ENCODE data around the gene LASP1NB.

LASP1NB gene

GRCh38 chr17:38896346-38896954 lies 29.0 kb upstream of the LASP1NB start:
- H3K27me3 ChIP-seq (replicated peaks; ENCODE audit: insufficient read depth, low read depth, low read length, poor library complexity) = no peaks in the 10 kb centered on the region
- POLR2A ChIA-PET (ENCODE audit: low non-redundant PET) = no interaction called here
- H3K36me3 ChIP-seq (ENCODE audit: insufficient read depth, low read length, poor library complexity, severe bottlenecking) = peaks cover 2% of the 10 kb centered on the region
- no peak overlapping the region for H3K4me3 ChIP-seq (ENCODE audit: low read depth, low read length, poor library complexity, severe bottlenecking)
- no peaks in the 10 kb centered on the region for H3K9me3 ChIP-seq (ENCODE audit: low read depth, low read length, poor library complexity, severe bottlenecking)
- no peak overlapping the region for H3K27ac ChIP-seq (ENCODE audit: low read depth, low read length, poor library complexity, severe bottlenecking)
- BruUV-seq (replicated peaks) = no TSS peak
- intact Hi-C loops (cut with micrococcal nuclease; ENCODE audit: unreplicated experiment) = no loop called here
- CTCF ChIA-PET = no interaction called here
- no peak for DNase-seq (ENCODE audit: low spot score)
- TF ChIP-seq, protein P1, sequence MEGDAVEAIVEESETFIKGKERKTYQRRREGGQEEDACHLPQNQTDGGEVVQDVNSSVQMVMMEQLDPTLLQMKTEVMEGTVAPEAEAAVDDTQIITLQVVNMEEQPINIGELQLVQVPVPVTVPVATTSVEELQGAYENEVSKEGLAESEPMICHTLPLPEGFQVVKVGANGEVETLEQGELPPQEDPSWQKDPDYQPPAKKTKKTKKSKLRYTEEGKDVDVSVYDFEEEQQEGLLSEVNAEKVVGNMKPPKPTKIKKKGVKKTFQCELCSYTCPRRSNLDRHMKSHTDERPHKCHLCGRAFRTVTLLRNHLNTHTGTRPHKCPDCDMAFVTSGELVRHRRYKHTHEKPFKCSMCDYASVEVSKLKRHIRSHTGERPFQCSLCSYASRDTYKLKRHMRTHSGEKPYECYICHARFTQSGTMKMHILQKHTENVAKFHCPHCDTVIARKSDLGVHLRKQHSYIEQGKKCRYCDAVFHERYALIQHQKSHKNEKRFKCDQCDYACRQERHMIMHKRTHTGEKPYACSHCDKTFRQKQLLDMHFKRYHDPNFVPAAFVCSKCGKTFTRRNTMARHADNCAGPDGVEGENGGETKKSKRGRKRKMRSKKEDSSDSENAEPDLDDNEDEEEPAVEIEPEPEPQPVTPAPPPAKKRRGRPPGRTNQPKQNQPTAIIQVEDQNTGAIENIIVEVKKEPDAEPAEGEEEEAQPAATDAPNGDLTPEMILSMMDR (conservative IDR thresholded peaks at IDR 0.05; ENCODE audit: low read depth, low read length) = no peak
- no peak for TF ChIP-seq EZH2 (IDR thresholded peaks at IDR 0.05; ENCODE audit: borderline replicate concordance, low read depth, low read length, poor library complexity, severe bottlenecking)
- H3K4me1 ChIP-seq (ENCODE audit: insufficient read depth, low read length, poor library complexity, severe bottlenecking) = no peaks in the 10 kb centered on the region

DNA sequence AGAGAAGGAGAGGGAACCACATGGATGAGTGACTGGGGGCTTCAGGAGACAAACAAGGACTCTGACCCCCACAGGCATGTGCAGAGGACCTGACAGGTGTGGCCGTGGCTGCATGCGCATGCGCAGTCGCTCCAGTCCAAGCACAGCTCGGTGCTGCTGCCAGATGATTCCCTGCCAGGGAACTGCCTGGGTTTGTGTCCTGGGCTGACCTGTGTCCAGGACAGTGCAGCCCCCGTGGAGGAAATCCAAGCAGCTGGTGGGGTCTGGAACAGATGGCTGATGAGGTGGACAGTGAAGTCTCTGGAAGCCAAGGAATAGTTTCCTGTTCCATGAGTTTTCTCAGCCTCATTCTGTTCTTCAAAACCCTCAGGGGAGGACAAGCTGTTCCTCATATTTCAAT lies 28.2 kb upstream of the LASP1NB start:
- Histone ChIP-seq H3K36me3 (ENCODE audit: insufficient read depth, low read length, poor library complexity, severe bottlenecking) (no peaks in the 10 kb centered on the region), H3K4me3 (ENCODE audit: low read depth, low read length, poor library complexity, severe bottlenecking) (no peak overlapping the region), H3K27me3 (replicated peaks; ENCODE audit: insufficient read depth, low read depth, low read length, poor library complexity) (no peaks in the 10 kb centered on the region), H3K9me3 (ENCODE audit: low read depth, low read length, poor library complexity, severe bottlenecking) (no peaks in the 10 kb centered on the region), H3K4me1 (ENCODE audit: insufficient read depth, low read length, poor library complexity, severe bottlenecking) (no peaks in the 10 kb centered on the region), H3K27ac (ENCODE audit: low read depth, low read length, poor library complexity, severe bottlenecking) (no peak overlapping the region)
- TF ChIP-seq, protein P1 (conservative IDR thresholded peaks at IDR 0.05; ENCODE audit: low read depth, low read length) = no peak
- intact Hi-C loops (cut with micrococcal nuclease; ENCODE audit: unreplicated experiment) = no loop called here
- ChIA-PET CTCF (no interaction called here), POLR2A (ENCODE audit: low non-redundant PET) (no interaction called here)
- no peak for DNase-seq (ENCODE audit: low spot score)
- no TSS peak for BruUV-seq (replicated peaks)

DNA sequence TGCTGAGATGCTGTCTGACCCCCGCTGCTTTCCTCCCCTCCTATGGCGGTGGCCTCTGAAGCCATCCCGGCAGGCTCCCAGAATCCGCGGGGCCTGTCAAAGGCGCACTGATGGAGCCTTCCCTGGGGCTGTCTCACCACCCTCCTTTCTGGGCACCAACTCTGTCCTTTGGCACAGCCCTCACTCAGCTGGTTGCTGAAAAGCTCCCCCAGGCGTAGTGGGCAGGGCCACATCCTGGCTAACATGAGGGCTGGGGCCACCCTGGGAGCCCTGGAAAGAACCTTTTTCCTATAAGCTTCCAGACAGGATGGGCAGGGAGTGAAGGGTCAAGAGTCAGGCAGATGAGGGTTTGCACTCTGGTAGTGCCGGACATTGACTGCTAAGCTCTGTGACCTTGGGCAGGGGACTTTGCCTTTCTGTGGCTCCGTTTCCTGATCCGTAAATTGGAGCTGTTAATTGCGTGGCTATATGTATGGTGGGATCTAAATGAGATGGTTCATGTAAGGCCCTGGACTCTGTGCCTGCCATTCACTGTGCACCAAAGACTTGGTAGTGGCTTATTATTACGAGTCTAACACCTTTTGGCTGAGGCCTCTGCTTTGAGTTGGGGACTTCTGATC lies 27.6 kb upstream of the LASP1NB start:
- TF ChIP-seq, protein P1 (conservative IDR thresholded peaks at IDR 0.05; ENCODE audit: low read depth, low read length) = no peak
- no peak for TF ChIP-seq EZH2 (IDR thresholded peaks at IDR 0.05; ENCODE audit: borderline replicate concordance, low read depth, low read length, poor library complexity, severe bottlenecking)
- Histone ChIP-seq H3K27me3 (replicated peaks; ENCODE audit: insufficient read depth, low read depth, low read length, poor library complexity) (no peaks in the 10 kb centered on the region), H3K4me3 (ENCODE audit: low read depth, low read length, poor library complexity, severe bottlenecking) (no peak overlapping the region), H3K36me3 (ENCODE audit: insufficient read depth, low read length, poor library complexity, severe bottlenecking) (no peaks in the 10 kb centered on the region), H3K4me1 (ENCODE audit: insufficient read depth, low read length, poor library complexity, severe bottlenecking) (no peaks in the 10 kb centered on the region), H3K27ac (ENCODE audit: low read depth, low read length, poor library complexity, severe bottlenecking) (no peak overlapping the region), H3K9me3 (ENCODE audit: low read depth, low read length, poor library complexity, severe bottlenecking) (no peaks in the 10 kb centered on the region)
- intact Hi-C loops (cut with micrococcal nuclease; ENCODE audit: unreplicated experiment) = no loop called here
- DNase-seq (ENCODE audit: low spot score) = no peak
- POLR2A ChIA-PET (ENCODE audit: low non-redundant PET) = no interaction called here
- BruUV-seq (replicated peaks) = no TSS peak
- CTCF ChIA-PET = no interaction called here
